ENCODE measurements around the gene MTMR10. TPM values are rescaled to one million over a fixed set of nuclear protein-coding genes. Genes with fewer than 3 reads are reported as not detected.

MTMR10 gene
- total and polyA plus RNA-seq, 2 experiments from 2014 or later = 4.3 to 11.3 TPM

DNA sequence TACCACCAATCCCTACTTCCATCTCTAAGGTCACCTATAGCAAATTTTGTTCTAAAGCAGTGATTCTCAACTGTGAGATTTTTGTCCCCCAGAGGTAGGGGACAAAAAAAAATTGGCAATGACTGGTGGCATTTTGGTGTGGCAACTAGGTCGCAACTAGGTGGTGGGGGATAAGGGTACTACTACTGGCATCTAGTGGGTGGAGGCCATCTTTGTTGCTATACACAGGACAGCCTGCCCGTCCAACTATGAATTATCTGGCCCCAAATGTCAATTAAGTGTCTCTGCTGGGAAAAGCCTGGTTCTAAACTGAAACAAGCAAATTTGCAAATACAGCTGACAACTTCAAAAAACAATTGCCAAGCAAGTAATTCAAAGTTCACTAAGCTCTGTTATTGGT is 1.4 kb downstream of the MTMR10 start (continued):
- TF ChIP-seq, protein P1, sequence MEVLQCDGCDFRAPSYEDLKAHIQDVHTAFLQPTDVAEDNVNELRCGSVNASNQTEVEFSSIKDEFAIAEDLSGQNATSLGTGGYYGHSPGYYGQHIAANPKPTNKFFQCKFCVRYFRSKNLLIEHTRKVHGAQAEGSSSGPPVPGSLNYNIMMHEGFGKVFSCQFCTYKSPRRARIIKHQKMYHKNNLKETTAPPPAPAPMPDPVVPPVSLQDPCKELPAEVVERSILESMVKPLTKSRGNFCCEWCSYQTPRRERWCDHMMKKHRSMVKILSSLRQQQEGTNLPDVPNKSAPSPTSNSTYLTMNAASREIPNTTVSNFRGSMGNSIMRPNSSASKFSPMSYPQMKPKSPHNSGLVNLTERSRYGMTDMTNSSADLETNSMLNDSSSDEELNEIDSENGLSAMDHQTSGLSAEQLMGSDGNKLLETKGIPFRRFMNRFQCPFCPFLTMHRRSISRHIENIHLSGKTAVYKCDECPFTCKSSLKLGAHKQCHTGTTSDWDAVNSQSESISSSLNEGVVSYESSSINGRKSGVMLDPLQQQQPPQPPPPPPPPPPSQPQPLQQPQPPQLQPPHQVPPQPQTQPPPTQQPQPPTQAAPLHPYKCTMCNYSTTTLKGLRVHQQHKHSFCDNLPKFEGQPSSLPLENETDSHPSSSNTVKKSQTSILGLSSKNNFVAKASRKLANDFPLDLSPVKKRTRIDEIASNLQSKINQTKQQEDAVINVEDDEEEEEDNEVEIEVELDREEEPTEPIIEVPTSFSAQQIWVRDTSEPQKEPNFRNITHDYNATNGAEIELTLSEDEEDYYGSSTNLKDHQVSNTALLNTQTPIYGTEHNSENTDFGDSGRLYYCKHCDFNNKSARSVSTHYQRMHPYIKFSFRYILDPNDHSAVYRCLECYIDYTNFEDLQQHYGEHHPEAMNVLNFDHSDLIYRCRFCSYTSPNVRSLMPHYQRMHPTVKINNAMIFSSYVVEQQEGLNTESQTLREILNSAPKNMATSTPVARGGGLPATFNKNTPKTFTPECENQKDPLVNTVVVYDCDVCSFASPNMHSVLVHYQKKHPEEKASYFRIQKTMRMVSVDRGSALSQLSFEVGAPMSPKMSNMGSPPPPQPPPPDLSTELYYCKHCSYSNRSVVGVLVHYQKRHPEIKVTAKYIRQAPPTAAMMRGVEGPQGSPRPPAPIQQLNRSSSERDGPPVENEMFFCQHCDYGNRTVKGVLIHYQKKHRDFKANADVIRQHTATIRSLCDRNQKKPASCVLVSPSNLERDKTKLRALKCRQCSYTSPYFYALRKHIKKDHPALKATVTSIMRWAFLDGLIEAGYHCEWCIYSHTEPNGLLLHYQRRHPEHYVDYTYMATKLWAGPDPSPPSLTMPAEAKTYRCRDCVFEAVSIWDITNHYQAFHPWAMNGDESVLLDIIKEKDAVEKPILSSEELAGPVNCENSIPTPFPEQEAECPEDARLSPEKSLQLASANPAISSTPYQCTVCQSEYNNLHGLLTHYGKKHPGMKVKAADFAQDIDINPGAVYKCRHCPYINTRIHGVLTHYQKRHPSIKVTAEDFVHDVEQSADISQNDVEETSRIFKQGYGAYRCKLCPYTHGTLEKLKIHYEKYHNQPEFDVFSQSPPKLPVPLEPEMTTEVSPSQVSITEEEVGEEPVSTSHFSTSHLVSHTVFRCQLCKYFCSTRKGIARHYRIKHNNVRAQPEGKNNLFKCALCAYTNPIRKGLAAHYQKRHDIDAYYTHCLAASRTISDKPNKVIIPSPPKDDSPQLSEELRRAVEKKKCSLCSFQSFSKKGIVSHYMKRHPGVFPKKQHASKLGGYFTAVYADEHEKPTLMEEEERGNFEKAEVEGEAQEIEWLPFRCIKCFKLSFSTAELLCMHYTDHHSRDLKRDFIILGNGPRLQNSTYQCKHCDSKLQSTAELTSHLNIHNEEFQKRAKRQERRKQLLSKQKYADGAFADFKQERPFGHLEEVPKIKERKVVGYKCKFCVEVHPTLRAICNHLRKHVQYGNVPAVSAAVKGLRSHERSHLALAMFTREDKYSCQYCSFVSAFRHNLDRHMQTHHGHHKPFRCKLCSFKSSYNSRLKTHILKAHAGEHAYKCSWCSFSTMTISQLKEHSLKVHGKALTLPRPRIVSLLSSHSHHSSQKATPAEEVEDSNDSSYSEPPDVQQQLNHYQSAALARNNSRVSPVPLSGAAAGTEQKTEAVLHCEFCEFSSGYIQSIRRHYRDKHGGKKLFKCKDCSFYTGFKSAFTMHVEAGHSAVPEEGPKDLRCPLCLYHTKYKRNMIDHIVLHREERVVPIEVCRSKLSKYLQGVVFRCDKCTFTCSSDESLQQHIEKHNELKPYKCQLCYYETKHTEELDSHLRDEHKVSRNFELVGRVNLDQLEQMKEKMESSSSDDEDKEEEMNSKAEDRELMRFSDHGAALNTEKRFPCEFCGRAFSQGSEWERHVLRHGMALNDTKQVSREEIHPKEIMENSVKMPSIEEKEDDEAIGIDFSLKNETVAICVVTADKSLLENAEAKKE (CRISPR knock-in tag; IDR thresholded peaks at IDR 0.05) = no peak
- no peak for TF ChIP-seq STAT1 (IDR thresholded peaks at IDR 0.05; ENCODE audit: unreplicated experiment)

DNA sequence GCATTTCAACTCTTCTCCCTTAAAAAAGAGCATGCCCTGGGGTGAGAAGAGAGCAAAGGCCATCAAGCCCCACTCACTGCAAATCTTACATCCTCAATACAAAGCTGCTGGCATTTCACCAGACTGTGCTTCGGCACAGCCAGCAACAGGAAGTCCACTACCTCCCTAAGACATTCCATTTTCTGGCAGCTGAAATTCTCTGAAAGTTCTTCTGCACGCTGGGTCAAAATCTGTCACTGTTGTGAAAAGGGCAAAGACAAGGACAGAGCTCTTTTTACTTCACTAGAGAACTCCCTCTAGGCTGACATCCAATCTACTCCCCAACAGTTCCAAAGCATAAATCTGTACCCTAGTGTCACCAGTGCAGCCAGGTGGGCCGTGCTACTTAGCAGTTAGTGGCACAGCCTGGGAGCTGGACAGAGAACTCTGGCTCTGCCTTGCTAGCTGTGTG is 6.3 kb downstream of the MTMR10 start:
- H4K20me1 ChIP-seq (replicated peaks; ENCODE audit: insufficient read depth) = peaks cover 4% of the 10 kb centered on the region
- no peak overlapping the region for H3K4me2 ChIP-seq
- no peaks in the 10 kb centered on the region for H3K27me3 ChIP-seq (ENCODE audit: insufficient read depth)
- H3K4me3 ChIP-seq = no peak overlapping the region
- Mint-ChIP-seq H3K27ac (no peak overlapping the region), H3K27me3 (ENCODE audit: insufficient read depth, low read depth, poor library complexity) (no peaks in the 10 kb centered on the region), H3K9me3 (no peaks in the 10 kb centered on the region), H3K36me3 (ENCODE audit: low read depth) (peaks cover 7% of the 10 kb centered on the region; the same call in 2 of the 3 replicates), H3K4me3 (no peak overlapping the region), H3K4me1 (peaks cover 6% of the 10 kb centered on the region)
- peaks cover 2% of the 10 kb centered on the region for H3K4me1 ChIP-seq (ENCODE audit: insufficient read depth)
- H3K36me3 ChIP-seq (ENCODE audit: insufficient read depth) = no peaks in the 10 kb centered on the region
- no peaks in the 10 kb centered on the region; the same call in 1 of the 2 replicates for H3F3A ChIP-seq (replicated peaks; ENCODE audit: low read depth)
- H3K9me2 ChIP-seq (ENCODE audit: insufficient read depth) = no peaks in the 10 kb centered on the region
- peaks cover 23% of the 10 kb centered on the region for H3K79me2 ChIP-seq (replicated peaks; ENCODE audit: insufficient read depth)
- DNase-seq (ENCODE audit: low spot score) = no peak
- H2AFZ ChIP-seq = no peak overlapping the region
- no peak for ATAC-seq
- no peak overlapping the region for H3K27ac ChIP-seq (ENCODE audit: low read depth)
- TF ChIP-seq JUNB (IDR thresholded peaks at IDR 0.05; ENCODE audit: unreplicated experiment) = no peak
- no peak for TF ChIP-seq EZH2 (IDR thresholded peaks at IDR 0.05; ENCODE audit: low read depth, unreplicated experiment)
- TF ChIP-seq, protein P2, sequence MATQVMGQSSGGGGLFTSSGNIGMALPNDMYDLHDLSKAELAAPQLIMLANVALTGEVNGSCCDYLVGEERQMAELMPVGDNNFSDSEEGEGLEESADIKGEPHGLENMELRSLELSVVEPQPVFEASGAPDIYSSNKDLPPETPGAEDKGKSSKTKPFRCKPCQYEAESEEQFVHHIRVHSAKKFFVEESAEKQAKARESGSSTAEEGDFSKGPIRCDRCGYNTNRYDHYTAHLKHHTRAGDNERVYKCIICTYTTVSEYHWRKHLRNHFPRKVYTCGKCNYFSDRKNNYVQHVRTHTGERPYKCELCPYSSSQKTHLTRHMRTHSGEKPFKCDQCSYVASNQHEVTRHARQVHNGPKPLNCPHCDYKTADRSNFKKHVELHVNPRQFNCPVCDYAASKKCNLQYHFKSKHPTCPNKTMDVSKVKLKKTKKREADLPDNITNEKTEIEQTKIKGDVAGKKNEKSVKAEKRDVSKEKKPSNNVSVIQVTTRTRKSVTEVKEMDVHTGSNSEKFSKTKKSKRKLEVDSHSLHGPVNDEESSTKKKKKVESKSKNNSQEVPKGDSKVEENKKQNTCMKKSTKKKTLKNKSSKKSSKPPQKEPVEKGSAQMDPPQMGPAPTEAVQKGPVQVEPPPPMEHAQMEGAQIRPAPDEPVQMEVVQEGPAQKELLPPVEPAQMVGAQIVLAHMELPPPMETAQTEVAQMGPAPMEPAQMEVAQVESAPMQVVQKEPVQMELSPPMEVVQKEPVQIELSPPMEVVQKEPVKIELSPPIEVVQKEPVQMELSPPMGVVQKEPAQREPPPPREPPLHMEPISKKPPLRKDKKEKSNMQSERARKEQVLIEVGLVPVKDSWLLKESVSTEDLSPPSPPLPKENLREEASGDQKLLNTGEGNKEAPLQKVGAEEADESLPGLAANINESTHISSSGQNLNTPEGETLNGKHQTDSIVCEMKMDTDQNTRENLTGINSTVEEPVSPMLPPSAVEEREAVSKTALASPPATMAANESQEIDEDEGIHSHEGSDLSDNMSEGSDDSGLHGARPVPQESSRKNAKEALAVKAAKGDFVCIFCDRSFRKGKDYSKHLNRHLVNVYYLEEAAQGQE (IDR thresholded peaks at IDR 0.05; ENCODE audit: unreplicated experiment) = no peak
- TF ChIP-seq POLR2AphosphoS5 (IDR thresholded peaks at IDR 0.05; ENCODE audit: low read depth) = no peak
- TF ChIP-seq, protein P3, sequence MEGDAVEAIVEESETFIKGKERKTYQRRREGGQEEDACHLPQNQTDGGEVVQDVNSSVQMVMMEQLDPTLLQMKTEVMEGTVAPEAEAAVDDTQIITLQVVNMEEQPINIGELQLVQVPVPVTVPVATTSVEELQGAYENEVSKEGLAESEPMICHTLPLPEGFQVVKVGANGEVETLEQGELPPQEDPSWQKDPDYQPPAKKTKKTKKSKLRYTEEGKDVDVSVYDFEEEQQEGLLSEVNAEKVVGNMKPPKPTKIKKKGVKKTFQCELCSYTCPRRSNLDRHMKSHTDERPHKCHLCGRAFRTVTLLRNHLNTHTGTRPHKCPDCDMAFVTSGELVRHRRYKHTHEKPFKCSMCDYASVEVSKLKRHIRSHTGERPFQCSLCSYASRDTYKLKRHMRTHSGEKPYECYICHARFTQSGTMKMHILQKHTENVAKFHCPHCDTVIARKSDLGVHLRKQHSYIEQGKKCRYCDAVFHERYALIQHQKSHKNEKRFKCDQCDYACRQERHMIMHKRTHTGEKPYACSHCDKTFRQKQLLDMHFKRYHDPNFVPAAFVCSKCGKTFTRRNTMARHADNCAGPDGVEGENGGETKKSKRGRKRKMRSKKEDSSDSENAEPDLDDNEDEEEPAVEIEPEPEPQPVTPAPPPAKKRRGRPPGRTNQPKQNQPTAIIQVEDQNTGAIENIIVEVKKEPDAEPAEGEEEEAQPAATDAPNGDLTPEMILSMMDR (conservative IDR thresholded peaks at IDR 0.05; ENCODE audit: low read depth in 2 of 2) = no peak
- no peak for TF ChIP-seq STAT1 (IDR thresholded peaks at IDR 0.05; ENCODE audit: unreplicated experiment)
- TF ChIP-seq NANOG (IDR thresholded peaks at IDR 0.05; ENCODE audit: borderline replicate concordance) = no peak
